OCI-LY7 (cell line): ENCODE measurements around the gene ARHGAP19. TPM values are rescaled to one million over a fixed set of nuclear protein-coding genes. Genes with fewer than 3 reads are reported as not detected.
A peak's percentile ranks its signal among the peaks of the same experiment; 100 is the strongest.

ENCODE experiments used
- Bru-seq: library from RNA; stranded (reverse); fragments of 400-500 nt; gene quantifications from one replicate; lab custom pipeline; 2021; lab: Mats Ljungman, UMichigan
- BruChase-seq, 2 experiments: library from RNA; stranded (reverse); fragments of 400-500 nt; gene quantifications; one replicate each; lab custom pipeline; 2021; lab: Mats Ljungman, UMichigan
- BruUV-seq: library from RNA; stranded (reverse); fragments of 400-500 nt; replicated peaks from 2 replicates; lab custom pipeline; 2021; lab: Mats Ljungman, UMichigan
- CTCF ChIA-PET: fragments of 300-600 bp; sonication (Branson Sonifier 250); formaldehyde crosslinking; loops from one replicate; lab custom pipeline; 2022; ENCODE audit warnings: antibody characterized with exemption; ENCODE audit not compliant: unreplicated experiment; lab: Charles Lee
- POLR2A ChIA-PET: fragments of 300-600 bp; sonication (Branson Sonifier 250); formaldehyde crosslinking; loops from one replicate; lab custom pipeline; 2022; ENCODE audit warnings: antibody characterized with exemption; lab: Charles Lee
- DNase-seq: peaks from one replicate; pipeline ENCODE4 v3.0.0-alpha.2; 2015; ENCODE audit warnings: low spot score
- H2AFZ ChIP-seq: fragments of 200-600 bp; sonication (generic), shearing (Covaris generic); 2 replicates; pipeline ENCODE4 v1.6.1; 2014; ENCODE audit warnings: mild to moderate bottlenecking, antibody characterized with exemption, low read length, moderate library complexity
- H3K27ac ChIP-seq: fragments of 200-600 bp; sonication (generic); 2 replicates; pipeline ENCODE4 v1.5.1; 2014; ENCODE audit warnings: mixed run types, low read depth, mild to moderate bottlenecking, moderate library complexity, low read length, inconsistent platforms; ENCODE audit not compliant: poor library complexity, severe bottlenecking
- H3K36me3 ChIP-seq: fragments of 200-600 bp; sonication (generic); 2 replicates; pipeline ENCODE4 v1.6.1; 2014; ENCODE audit warnings: mild to moderate bottlenecking, antibody characterized with exemption, low read length, moderate library complexity, mixed read lengths; ENCODE audit not compliant: insufficient read depth
- H3K4me1 ChIP-seq: fragments of 200-600 bp; sonication (generic); 2 replicates; pipeline ENCODE4 v1.5.1; 2014; ENCODE audit warnings: mild to moderate bottlenecking, low read length; ENCODE audit not compliant: insufficient read depth, poor library complexity, severe bottlenecking
- H3K4me2 ChIP-seq: fragments of 200-600 bp; sonication (generic); 2 replicates; pipeline ENCODE4 v1.6.1; 2014; ENCODE audit warnings: mild to moderate bottlenecking, low read length
- H3K4me3 ChIP-seq: fragments of 200-600 bp; sonication (generic); 2 replicates; pipeline ENCODE4 v1.5.1; 2014; ENCODE audit warnings: mild to moderate bottlenecking, low read depth, low read length; ENCODE audit not compliant: poor library complexity, severe bottlenecking
- H3K79me2 ChIP-seq: fragments of 200-600 bp; sonication (generic); 2 replicates; pipeline ENCODE4 v1.6.1; 2016; ENCODE audit warnings: low read depth, mild to moderate bottlenecking, low read length, moderate library complexity, mixed read lengths; ENCODE audit not compliant: insufficient read depth
- H3K9me2 ChIP-seq: fragments of 200-600 bp; sonication (generic); 2 replicates; pipeline ENCODE4 v1.6.1; 2016; ENCODE audit warnings: mild to moderate bottlenecking, low read length, mixed read lengths; ENCODE audit not compliant: insufficient read depth
- H3K9me3 ChIP-seq: fragments of 200-600 bp; sonication (generic); 2 replicates; pipeline ENCODE4 v1.6.1; 2014; ENCODE audit warnings: mild to moderate bottlenecking, mixed run types, low read length, mixed read lengths
- H4K20me1 ChIP-seq: fragments of 200-600 bp; sonication (generic); 2 replicates; pipeline ENCODE4 v1.6.1; 2014; ENCODE audit warnings: mild to moderate bottlenecking, antibody characterized with exemption, low read length, moderate library complexity, mixed read lengths; ENCODE audit not compliant: insufficient read depth
- CTCF ChIP-seq: fragments of 200-600 bp; sonication (generic); conservative IDR thresholded peaks from 2 replicates; pipeline ENCODE4 v1.5.1; 2014; ENCODE audit warnings: mild to moderate bottlenecking, antibody characterized with exemption, low read length, moderate library complexity, mixed read lengths
- EZH2phosphoT487 ChIP-seq: fragments of 200-600 bp; sonication (generic); IDR thresholded peaks from 2 replicates; pipeline ENCODE4 v1.6.1; 2018; ENCODE audit warnings: low read depth, borderline replicate concordance, mild to moderate bottlenecking, mixed run types, antibody characterized with exemption, low read length, moderate library complexity, mixed read lengths
- intact Hi-C: fragments of 100-400 bp; cut with micrococcal nuclease; formaldehyde crosslinking; loops from one replicate; pipeline ENCODE4 v1.10.0; 2022; ENCODE audit not compliant: unreplicated experiment
- long read RNA-seq: library from polyadenylated mRNA; stranded (forward); transcript quantifications from one replicate; pipeline ENCODE4 v2.0.0, GENCODE V29; 2022
- total RNA-seq, 2 experiments: library from RNA; depleted of rRNA in 1 of 2; stranded (reverse); fragments of >200 nt in 1 of 2; shearing (Covaris generic) in 1 of 2; gene quantifications; 2 replicates each; pipeline ENCODE4 v1.2.3, GENCODE V29; 2014 to 2022

Gene ARHGAP19
- total RNA-seq (2014; rRNA removed; shearing (Covaris generic)) = 33.3 and 34.1 TPM in 2 replicates
- total RNA-seq (2022) = 60.5 and 73.1 TPM in 2 replicates
- Bru-seq, nascent RNA = percentile 92 among the genes with signal in this experiment
- percentile 98 among the genes with signal in this experiment for BruChase-seq, experiment 1, labeled RNA remaining after a 6-hour chase
- BruChase-seq, experiment 2, labeled RNA remaining after a 2-hour chase = percentile 99 among the genes with signal in this experiment
- long read RNA-seq, full-length matches to known transcripts = 192 of 254 reads
- long read RNA-seq, partial matches to known transcripts = 8 of 254 reads
- long read RNA-seq, other reads (novel, unspliced or antisense) = 54 of 254 reads

- CTCF ChIA-PET = no interaction called here
- Histone ChIP-seq H3K9me2 (no peaks in the 10 kb centered on the region), H3K9me3 (no peaks in the 10 kb centered on the region), H4K20me1 (no peaks in the 10 kb centered on the region), H3K4me1 (peaks cover 26% of the 10 kb centered on the region), H3K79me2 (peaks cover 40% of the 10 kb centered on the region), H3K36me3 (peaks cover 26% of the 10 kb centered on the region), H3K4me3 (peak within 1 kb of the TSS; percentile 89), H2AFZ (peak within 1 kb of the TSS; percentile 71), H3K4me2 (peak within 1 kb of the TSS; percentile 81), H3K27ac (peak within 1 kb of the TSS; percentile 84)
- DNase-seq = peak; percentile 98
- intact Hi-C loops = loop anchor here (1.0 kb wide), 1 partner anchor 27 kb away; the partner anchor contains the start of gene FRAT1
- TSS peak; percentile 84 for BruUV-seq
- POLR2A ChIA-PET = interaction anchor here (0.5 to 1.7 kb wide), 6 partner anchors 10 to 399 kb away, joined by 3 to 14 read pairs (median 6); partner anchors contain the start of gene FRAT1
- peak; percentile 43; the same call in 1 of the 2 replicates for TF ChIP-seq CTCF
- TF ChIP-seq EZH2phosphoT487 = no peak
Measured at GRCh38 chr10:97292097-97292861, at the start of gene ARHGAP19. Gene ARHGAP19 (minus strand): TSS chr10:97292637. CDS start chr10:97292627, 10 bp downstream.

GRCh38 chr10:97341416-97341815 lies 49.0 kb upstream of the ARHGAP19 start:
- H3K9me3 ChIP-seq = no peaks in the 10 kb centered on the region
- BruUV-seq = no TSS peak
- no peak overlapping the region for H2AFZ ChIP-seq
- TF ChIP-seq CTCF (no peak), EZH2phosphoT487 (no peak)
- no peaks in the 10 kb centered on the region for H3K79me2 ChIP-seq
- no peaks in the 10 kb centered on the region for H4K20me1 ChIP-seq
- ChIA-PET POLR2A (no interaction called here), CTCF (no interaction called here)
- no peak overlapping the region for H3K4me2 ChIP-seq
- no peaks in the 10 kb centered on the region for H3K36me3 ChIP-seq
- no peaks in the 10 kb centered on the region for H3K9me2 ChIP-seq
- DNase-seq = no peak
- H3K4me1 ChIP-seq = peaks cover 10% of the 10 kb centered on the region
- intact Hi-C loops = no loop called here
- H3K4me3 ChIP-seq = no peak overlapping the region
- no peak overlapping the region for H3K27ac ChIP-seq
